Uterus (tissue), 4 donors: ENCODE data around the gene SERGEF. TPM values are rescaled to one million over a fixed set of nuclear protein-coding genes. Genes with fewer than 3 reads are reported as not detected.

Experiments used
- DNase-seq, 2 donors: peaks; one replicate each; pipeline ENCODE4 v3.0.0-alpha.2; 2019 to 2020
- H3K27ac ChIP-seq, 2 donors: fragments of 200-600 bp; sonication (generic); 1 replicate in 1 of 2; 2 replicates in 1 of 2; pipeline ENCODE4 v1.5.1; 2016 to 2018
- H3K27me3 ChIP-seq, 2 donors: fragments of 200-600 bp; sonication (generic); one replicate each; pipeline ENCODE4 v1.5.1; 2018 to 2019; ENCODE audit warnings: control low read depth in 1 of 2
- H3K36me3 ChIP-seq, 2 donors: fragments of 200-600 bp; sonication (generic); one replicate each; pipeline ENCODE4 v1.5.1; 2019; ENCODE audit warnings: control low read depth in 1 of 2
- H3K4me1 ChIP-seq, 2 donors: fragments of 200-600 bp; sonication (generic); one replicate each; pipeline ENCODE4 v1.5.1; 2018 to 2019; ENCODE audit warnings: control low read depth in 1 of 2
- H3K4me3 ChIP-seq, 2 donors: fragments of 200-600 bp; sonication (generic); 1 replicate in 1 of 2; 2 replicates in 1 of 2; pipeline ENCODE4 v1.5.1; 2018 to 2019; ENCODE audit warnings: mild to moderate bottlenecking in 1 of 2
- H3K9me3 ChIP-seq, 2 donors: fragments of 200-600 bp; sonication (generic); one replicate each; pipeline ENCODE4 v1.5.1; 2019; ENCODE audit warnings: control low read depth in 1 of 2
- POLR2A ChIP-seq, 2 donors: fragments of 450-650 bp; IDR thresholded peaks; one replicate each; pipeline ENCODE4 v1.6.1; 2016; ENCODE audit warnings: antibody characterized with exemption in 2 of 2, mild to moderate bottlenecking in 1 of 2, moderate library complexity in 1 of 2
- intact Hi-C: fragments of 100-400 bp; cut with DNase I; formaldehyde crosslinking; loops from one replicate; pipeline ENCODE4 v1.15.1; 2023; ENCODE audit warnings: low total_unique reads
- total RNA-seq, 4 donors: library from RNA; depleted of rRNA in 3 of 4; stranded (reverse); fragments of >200 nt in 3 of 4; gene quantifications; one replicate each; pipeline versions ENCODE4 v1.1.0 to v1.2.4, GENCODE V29; 2014 to 2023
- TF ChIP-seq, protein P1 (sequence below), 4 experiments: fragments of 200-600 bp in 2 of 4; fragments of 450-650 bp in 2 of 4; sonication (generic) in 2 of 4; IDR thresholded peaks; one replicate each; pipeline ENCODE4 v1.5.1; 2016 to 2019; ENCODE audit warnings: antibody characterized with exemption in 4 of 4, mild to moderate bottlenecking in 2 of 4, moderate library complexity in 1 of 4
- donor health status: DM: yes; HTN: yes; CAD: no.

Gene SERGEF
- total RNA-seq, 4 donors from 2014 or later: 12.6 to 64.4 (median 43.7) TPM

DNA sequence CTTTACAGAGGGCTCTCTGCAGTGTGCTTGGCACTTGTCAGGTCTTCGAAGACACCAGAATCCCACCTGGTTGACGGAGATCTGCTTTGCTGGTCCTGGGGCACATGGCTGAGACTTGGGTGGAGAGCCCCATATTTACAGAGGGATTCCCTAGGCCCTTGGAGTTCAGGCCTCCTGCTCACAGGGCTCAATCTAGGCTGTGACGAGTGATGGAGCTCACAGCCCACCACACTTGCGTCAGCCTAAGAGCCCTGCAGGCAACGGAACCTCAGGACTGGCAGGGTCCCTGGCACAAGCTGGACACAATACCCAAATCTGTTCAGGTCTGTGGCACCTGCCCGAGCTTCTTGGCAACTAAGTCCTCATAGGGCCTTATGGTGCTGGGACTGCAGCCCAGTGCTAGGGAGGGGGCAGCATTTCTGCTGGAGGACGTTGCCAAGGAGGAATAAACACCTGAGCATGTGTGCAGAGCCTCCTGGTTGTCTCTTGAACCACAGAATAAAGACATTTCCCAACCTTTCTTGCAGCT is 219.1 kb downstream of the SERGEF start:
- Histone ChIP-seq H3K27ac (no peak overlapping the region), H3K27me3 (no peaks in the 10 kb centered on the region), H3K9me3 (no peaks in the 10 kb centered on the region), H3K4me1 (no peaks in the 10 kb centered on the region), H3K36me3 (no peaks in the 10 kb centered on the region), H3K4me3 (no peak overlapping the region)
- TF ChIP-seq, protein P1, sequence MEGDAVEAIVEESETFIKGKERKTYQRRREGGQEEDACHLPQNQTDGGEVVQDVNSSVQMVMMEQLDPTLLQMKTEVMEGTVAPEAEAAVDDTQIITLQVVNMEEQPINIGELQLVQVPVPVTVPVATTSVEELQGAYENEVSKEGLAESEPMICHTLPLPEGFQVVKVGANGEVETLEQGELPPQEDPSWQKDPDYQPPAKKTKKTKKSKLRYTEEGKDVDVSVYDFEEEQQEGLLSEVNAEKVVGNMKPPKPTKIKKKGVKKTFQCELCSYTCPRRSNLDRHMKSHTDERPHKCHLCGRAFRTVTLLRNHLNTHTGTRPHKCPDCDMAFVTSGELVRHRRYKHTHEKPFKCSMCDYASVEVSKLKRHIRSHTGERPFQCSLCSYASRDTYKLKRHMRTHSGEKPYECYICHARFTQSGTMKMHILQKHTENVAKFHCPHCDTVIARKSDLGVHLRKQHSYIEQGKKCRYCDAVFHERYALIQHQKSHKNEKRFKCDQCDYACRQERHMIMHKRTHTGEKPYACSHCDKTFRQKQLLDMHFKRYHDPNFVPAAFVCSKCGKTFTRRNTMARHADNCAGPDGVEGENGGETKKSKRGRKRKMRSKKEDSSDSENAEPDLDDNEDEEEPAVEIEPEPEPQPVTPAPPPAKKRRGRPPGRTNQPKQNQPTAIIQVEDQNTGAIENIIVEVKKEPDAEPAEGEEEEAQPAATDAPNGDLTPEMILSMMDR (IDR thresholded peaks at IDR 0.05): no peak
- no peak for TF ChIP-seq POLR2A (IDR thresholded peaks at IDR 0.05)
- intact Hi-C loops: no loop called here
- no peak for DNase-seq

GRCh38 chr11:17792161-17792560 is 220.7 kb downstream of the SERGEF start:
- no peaks in the 10 kb centered on the region for H3K36me3 ChIP-seq
- H3K27ac ChIP-seq: no peak overlapping the region
- H3K4me1 ChIP-seq: no peaks in the 10 kb centered on the region
- H3K4me3 ChIP-seq: no peak overlapping the region
- no peak for DNase-seq
- intact Hi-C loops: no loop called here
- no peak for TF ChIP-seq POLR2A (IDR thresholded peaks at IDR 0.05)
- TF ChIP-seq, protein P1 (IDR thresholded peaks at IDR 0.05): no peak
- H3K27me3 ChIP-seq: no peaks in the 10 kb centered on the region
- H3K9me3 ChIP-seq: no peaks in the 10 kb centered on the region

DNA sequence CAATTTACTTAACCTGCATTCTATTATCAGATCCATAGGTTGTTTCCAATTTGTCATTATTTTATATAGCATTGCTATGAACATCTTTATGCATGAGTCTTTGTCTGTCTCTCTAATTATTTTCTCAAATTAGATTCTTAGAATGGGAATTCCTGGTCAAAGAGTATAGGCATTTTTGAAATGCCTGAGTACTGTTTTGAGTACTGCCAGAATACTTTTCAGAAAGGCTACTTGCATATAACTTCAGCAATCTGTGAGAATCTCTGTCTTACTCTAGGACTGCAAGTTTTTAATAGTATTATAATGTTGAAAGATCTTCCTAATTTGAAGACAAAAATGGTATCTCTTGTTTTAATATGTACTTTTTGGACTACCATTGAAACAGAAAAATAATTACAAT is 221.7 kb downstream of the SERGEF start:
- intact Hi-C loops: no loop called here
- Histone ChIP-seq H3K4me3 (no peak overlapping the region), H3K9me3 (no peaks in the 10 kb centered on the region), H3K27me3 (no peaks in the 10 kb centered on the region), H3K4me1 (no peaks in the 10 kb centered on the region), H3K36me3 (no peaks in the 10 kb centered on the region), H3K27ac (no peak overlapping the region)
- DNase-seq: no peak
- no peak for TF ChIP-seq POLR2A (IDR thresholded peaks at IDR 0.05)
- TF ChIP-seq, protein P1 (IDR thresholded peaks at IDR 0.05): no peak

DNA sequence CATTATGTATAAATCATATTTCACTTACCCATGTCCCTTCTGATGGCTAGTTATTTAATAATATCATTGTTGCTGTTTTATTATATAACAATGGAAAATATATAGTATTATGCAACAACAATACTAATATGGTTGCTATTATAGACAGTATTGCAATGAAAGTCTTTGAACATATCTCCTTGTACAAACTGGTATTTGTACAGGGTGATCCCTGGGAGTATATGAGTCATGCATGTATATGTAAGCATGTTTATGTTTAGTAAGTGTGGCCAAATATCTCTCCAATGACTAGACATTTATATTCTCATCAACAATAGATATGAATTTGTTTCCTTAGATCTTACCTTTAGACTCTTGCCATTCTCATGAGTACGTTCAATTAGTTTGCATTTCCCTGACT is 222.4 kb downstream of the SERGEF start:
- no peaks in the 10 kb centered on the region for H3K36me3 ChIP-seq
- H3K27ac ChIP-seq: no peak overlapping the region
- DNase-seq: no peak
- intact Hi-C loops: no loop called here
- no peaks in the 10 kb centered on the region for H3K27me3 ChIP-seq
- H3K4me3 ChIP-seq: no peak overlapping the region
- H3K9me3 ChIP-seq: no peaks in the 10 kb centered on the region
- no peaks in the 10 kb centered on the region for H3K4me1 ChIP-seq
- TF ChIP-seq, protein P1 (IDR thresholded peaks at IDR 0.05): no peak
- no peak for TF ChIP-seq POLR2A (IDR thresholded peaks at IDR 0.05)

DNA sequence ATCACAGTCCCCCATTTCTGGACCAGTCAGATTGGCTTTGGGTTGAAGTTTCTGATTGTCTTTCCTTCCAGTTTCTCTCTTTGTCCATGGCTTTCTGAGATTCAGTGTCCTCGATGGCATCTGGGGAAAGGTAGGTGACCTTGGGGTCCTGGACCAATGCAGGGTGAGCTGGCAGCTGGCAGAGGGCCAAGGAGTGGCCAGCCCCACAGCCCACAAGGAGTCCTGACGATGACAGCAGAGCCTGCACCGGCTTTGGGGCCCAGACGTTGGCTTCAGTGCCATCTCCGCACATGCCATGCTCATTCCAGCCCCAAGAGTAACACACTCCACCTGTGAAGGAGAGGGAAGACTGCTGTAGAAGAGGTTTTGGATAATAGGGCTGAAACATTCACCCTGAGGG is 224.8 kb downstream of the SERGEF start:
- Histone ChIP-seq H3K36me3 (no peaks in the 10 kb centered on the region), H3K9me3 (no peaks in the 10 kb centered on the region), H3K4me3 (no peak overlapping the region), H3K27ac (no peak overlapping the region), H3K4me1 (no peaks in the 10 kb centered on the region), H3K27me3 (no peaks in the 10 kb centered on the region)
- no peak for DNase-seq
- intact Hi-C loops: no loop called here
- TF ChIP-seq, protein P1 (IDR thresholded peaks at IDR 0.05): no peak
- TF ChIP-seq POLR2A (IDR thresholded peaks at IDR 0.05): no peak
